HEK293 (cell line): ENCODE measurements around the gene SAMHD1.

Experiments used
- CTCF ChIA-PET: fragments of 350-600 bp; formaldehyde crosslinking; extraction: SDS; loops from one replicate; lab custom pipeline; 2021; ENCODE audit warnings: antibody characterized with exemption; lab: Yijun Ruan, JAX
- POLR2A ChIA-PET: fragments of 300-600 bp; formaldehyde crosslinking; extraction: SDS; loops from one replicate; lab custom pipeline; 2020; ENCODE audit warnings: antibody characterized with exemption, inconsistent platforms; lab: Yijun Ruan, JAX
- H3K27ac ChIP-seq: fragments of 200-500 bp; sonication (Bioruptor generic); 2 replicates; pipeline ENCODE4 v1.5.1; 2014; ENCODE audit warnings: low read depth, low read length, control low read depth, inconsistent platforms; ENCODE audit errors: extremely low read depth
- H3K36me3 ChIP-seq, 2 experiments: fragments of 200-500 bp in 1 of 2; sonication (Bioruptor generic) in 1 of 2; 1 replicate in 1 of 2; 2 replicates in 1 of 2; pipeline ENCODE4 v1.5.1; 2014 to 2017; ENCODE audit warnings: inconsistent platforms in 2 of 2, low read length in 2 of 2; ENCODE audit not compliant: control insufficient read depth in 2 of 2, insufficient read depth in 1 of 2
- H3K4me1 ChIP-seq: fragments of 200-500 bp; sonication (Bioruptor generic); 2 replicates; pipeline ENCODE4 v1.5.1; 2014; ENCODE audit warnings: mild to moderate bottlenecking, low read length, inconsistent platforms; ENCODE audit not compliant: control insufficient read depth, insufficient read depth
- H3K4me3 ChIP-seq: 2 replicates; pipeline ENCODE4 v1.5.1; 2011; ENCODE audit warnings: low read depth, mild to moderate bottlenecking, control low read depth, low read length, moderate library complexity
- H3K9me3 ChIP-seq: fragments of 200-500 bp; sonication (Bioruptor generic); 2 replicates; pipeline ENCODE4 v1.5.1; 2014; ENCODE audit warnings: low read depth, low read length, inconsistent platforms; ENCODE audit not compliant: control insufficient read depth, insufficient read depth
- GLI2 ChIP-seq: fragments of 450-650 bp; formaldehyde crosslinking; IDR thresholded peaks from 2 replicates; pipeline ENCODE4; 2017; ENCODE audit warnings: missing biosample characterization, missing genetic modification characterization, low read depth, borderline replicate concordance
- HOXA7 ChIP-seq: sonication (generic); formaldehyde crosslinking; IDR thresholded peaks from 2 replicates; pipeline ENCODE4 v1.8.1; 2022; ENCODE audit warnings: missing genetic modification reagents, borderline replicate concordance
- KLF8 ChIP-seq: fragments of 450-650 bp; formaldehyde crosslinking; IDR thresholded peaks from 2 replicates; pipeline ENCODE4 v1.5.1; 2016; ENCODE audit warnings: missing biosample characterization, missing genetic modification characterization
- MYNN ChIP-seq: fragments of 450-650 bp; formaldehyde crosslinking; IDR thresholded peaks from 2 replicates; pipeline ENCODE4 v1.5.1; 2016; ENCODE audit warnings: missing biosample characterization, missing genetic modification characterization, borderline replicate concordance
- PRDM10 ChIP-seq: fragments of 450-650 bp; formaldehyde crosslinking; IDR thresholded peaks from 2 replicates; pipeline ENCODE4 v1.5.1; 2016; ENCODE audit warnings: missing biosample characterization, missing genetic modification characterization
- REST ChIP-seq: fragments of 450-650 bp; formaldehyde crosslinking; IDR thresholded peaks from 2 replicates; pipeline ENCODE4 v1.5.1; 2016; ENCODE audit warnings: missing biosample characterization, missing genetic modification characterization
- SP7 ChIP-seq: fragments of 450-650 bp; formaldehyde crosslinking; IDR thresholded peaks from 2 replicates; pipeline ENCODE4 v1.5.1; 2016; ENCODE audit warnings: missing biosample characterization, missing genetic modification characterization
- ZBTB17 ChIP-seq: fragments of 450-650 bp; formaldehyde crosslinking; IDR thresholded peaks from 2 replicates; pipeline ENCODE4 v1.5.1; 2016; ENCODE audit warnings: missing biosample characterization, missing genetic modification characterization
- ZFHX2 ChIP-seq: fragments of 450-650 bp; formaldehyde crosslinking; conservative IDR thresholded peaks from 2 replicates; pipeline ENCODE4 v1.5.1; 2016; ENCODE audit warnings: missing biosample characterization, missing genetic modification characterization
- ZIC2 ChIP-seq: fragments of 450-650 bp; formaldehyde crosslinking; IDR thresholded peaks from 2 replicates; pipeline ENCODE4 v1.5.1; 2016; ENCODE audit warnings: missing biosample characterization, missing genetic modification characterization
- ZNF157 ChIP-seq: fragments of 450-650 bp; formaldehyde crosslinking; IDR thresholded peaks from 2 replicates; pipeline ENCODE4 v1.5.1; 2016; ENCODE audit warnings: missing biosample characterization, missing genetic modification characterization
- ZNF223 ChIP-seq: fragments of 450-650 bp; formaldehyde crosslinking; IDR thresholded peaks from 2 replicates; pipeline ENCODE4 v1.5.1; 2016; ENCODE audit warnings: missing biosample characterization, missing genetic modification characterization
- ZNF248 ChIP-seq: fragments of 450-650 bp; formaldehyde crosslinking; IDR thresholded peaks from 2 replicates; pipeline ENCODE4 v1.5.1; 2017; ENCODE audit warnings: missing biosample characterization, missing genetic modification characterization
- ZNF366 ChIP-seq: fragments of 450-650 bp; formaldehyde crosslinking; conservative IDR thresholded peaks from 2 replicates; pipeline ENCODE4 v1.5.1; 2016; ENCODE audit warnings: missing biosample characterization, missing genetic modification characterization
- ZNF404 ChIP-seq: fragments of 450-650 bp; formaldehyde crosslinking; IDR thresholded peaks from 2 replicates; pipeline ENCODE4 v1.5.1; 2017; ENCODE audit warnings: missing biosample characterization, missing genetic modification characterization
- ZNF555 ChIP-seq: fragments of 450-650 bp; formaldehyde crosslinking; conservative IDR thresholded peaks from 2 replicates; pipeline ENCODE4 v1.5.1; 2017; ENCODE audit warnings: missing biosample characterization, mild to moderate bottlenecking, missing genetic modification characterization, inconsistent platforms
- ZNF558 ChIP-seq: fragments of 450-650 bp; formaldehyde crosslinking; IDR thresholded peaks from 2 replicates; pipeline ENCODE4 v1.5.1; 2016; ENCODE audit warnings: missing biosample characterization, missing genetic modification characterization
- ZNF585B ChIP-seq: fragments of 450-650 bp; formaldehyde crosslinking; IDR thresholded peaks from 2 replicates; pipeline ENCODE4 v1.5.1; 2016; ENCODE audit warnings: missing biosample characterization, missing genetic modification characterization
- ZNF664 ChIP-seq: fragments of 450-650 bp; formaldehyde crosslinking; IDR thresholded peaks from 2 replicates; pipeline ENCODE4 v1.5.1; 2016; ENCODE audit warnings: missing biosample characterization, missing genetic modification characterization
- ZNF692 ChIP-seq: fragments of 450-650 bp; formaldehyde crosslinking; IDR thresholded peaks from 2 replicates; pipeline ENCODE4 v1.5.1; 2016; ENCODE audit warnings: missing biosample characterization, missing genetic modification characterization
- ZNF776 ChIP-seq: fragments of 450-650 bp; formaldehyde crosslinking; IDR thresholded peaks from 2 replicates; pipeline ENCODE4 v1.5.0; 2017; ENCODE audit warnings: missing biosample characterization, missing genetic modification characterization, borderline replicate concordance
- ZNF777 ChIP-seq: fragments of 450-650 bp; formaldehyde crosslinking; IDR thresholded peaks from 2 replicates; pipeline ENCODE4 v1.5.1; 2017; ENCODE audit warnings: missing biosample characterization, missing genetic modification characterization, borderline replicate concordance
- ZNF792 ChIP-seq: fragments of 450-650 bp; formaldehyde crosslinking; IDR thresholded peaks from 2 replicates; pipeline ENCODE4 v1.5.1; 2016; ENCODE audit warnings: missing biosample characterization, missing genetic modification characterization
- ZNF837 ChIP-seq: fragments of 450-650 bp; formaldehyde crosslinking; IDR thresholded peaks from 2 replicates; pipeline ENCODE4 v1.5.1; 2016; ENCODE audit warnings: missing biosample characterization, missing genetic modification characterization

SAMHD1 gene

GRCh38 chr20:36881888-36882287 lies 69.6 kb downstream of the SAMHD1 start (continued):
- TF ChIP-seq PRDM10 = peak; percentile 81
- TF ChIP-seq ZNF223 = no peak
- TF ChIP-seq ZFHX2 (tag by site-specific recombination) = peak; percentile 81
- TF ChIP-seq ZNF585B (tag by site-specific recombination) = no peak

- Histone ChIP-seq H3K36me3 (no peaks in the 10 kb centered on the region; a peak in 1 of 3 replicates), H3K4me1 (no peaks in the 10 kb centered on the region; the same call in 1 of the 2 replicates), H3K9me3 (no peaks in the 10 kb centered on the region), H3K4me3 (no peak overlapping the region), H3K27ac (no peak overlapping the region)
- ChIA-PET POLR2A (no interaction called here), CTCF (interaction anchor here (0.5 to 1.2 kb wide), 2 partner anchors 255 to 269 kb away, joined by 3 read pairs; no protein-coding TSS in a partner anchor)
- no peak for TF ChIP-seq ZNF248
These were observed 70.2 kb downstream of the SAMHD1 start for GRCh38 chr20:36881331-36881730.

- no peaks in the 10 kb centered on the region; the same call in 1 of the 2 replicates for H3K4me1 ChIP-seq
- H3K9me3 ChIP-seq = no peaks in the 10 kb centered on the region
- CTCF ChIA-PET = no interaction called here
- no peak overlapping the region for H3K4me3 ChIP-seq
- no peak overlapping the region for H3K27ac ChIP-seq
- TF ChIP-seq ZNF664 (tag by site-specific recombination) (no peak), ZNF692 (tag by site-specific recombination) (no peak), ZNF366 (tag by site-specific recombination) (no peak), ZBTB17 (tag by site-specific recombination) (no peak), ZNF777 (tag by site-specific recombination) (no peak), ZNF792 (tag by site-specific recombination) (no peak), ZNF776 (no peak), ZIC2 (tag by site-specific recombination) (no peak), REST (tag by site-specific recombination) (no peak), KLF8 (tag by site-specific recombination) (no peak), MYNN (tag by site-specific recombination) (no peak), ZNF837 (no peak), ZNF555 (tag by site-specific recombination) (no peak), HOXA7 (CRISPR knock-in tag) (no peak), ZNF157 (tag by site-specific recombination) (no peak), SP7 (tag by site-specific recombination) (no peak), ZNF404 (tag by site-specific recombination) (no peak), ZNF558 (tag by site-specific recombination) (no peak), GLI2 (no peak)
- POLR2A ChIA-PET = no interaction called here
- no peaks in the 10 kb centered on the region for H3K36me3 ChIP-seq
These were observed 70.7 kb downstream of the SAMHD1 start for GRCh38 chr20:36880741-36881250.
